ENCODE results near the gene MICAL2.

Gene MICAL2

DNA sequence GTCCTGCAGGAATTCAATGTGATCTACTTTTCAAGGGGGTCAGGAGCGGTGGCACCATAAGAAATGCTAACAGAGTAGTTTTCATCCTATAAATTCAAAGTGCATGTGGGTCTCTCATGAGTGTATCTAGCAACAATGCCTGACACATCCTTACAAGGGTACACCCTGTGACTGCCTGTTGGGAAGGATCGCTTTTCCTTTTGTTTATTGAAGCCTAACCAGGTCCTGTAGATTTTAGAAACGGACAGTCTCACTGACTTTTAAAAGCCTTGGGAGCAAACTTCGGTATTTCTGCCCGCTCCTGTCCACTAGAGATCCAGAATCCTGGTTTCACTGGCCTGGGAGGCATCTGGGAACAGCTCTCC is 102.4 kb downstream of the MICAL2 start:
- no peak for DNase-seq

DNA sequence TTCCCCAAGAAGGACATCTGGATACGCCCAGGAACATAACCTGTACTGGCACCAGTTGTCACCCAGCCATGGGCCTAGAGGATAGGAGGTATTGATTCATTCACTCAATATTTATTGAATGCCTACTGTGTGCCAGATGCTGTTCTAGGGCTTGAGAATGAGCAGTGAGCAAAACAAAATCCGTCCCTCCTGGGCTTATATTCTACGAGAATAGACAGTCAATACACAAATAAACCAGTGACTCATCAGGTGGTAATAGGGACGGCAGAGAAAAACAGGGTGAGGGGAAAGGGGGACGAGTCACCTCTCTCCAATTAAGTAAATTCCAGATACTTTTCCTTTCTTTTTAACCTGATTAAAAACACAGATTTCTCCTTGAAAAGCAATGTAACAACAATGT is 103.5 kb downstream of the MICAL2 start:
- no peak for DNase-seq

- DNase-seq: no peak
These were observed 104.4 kb downstream of the MICAL2 start for GRCh38 chr11:12214751-12215150.

- no peak for DNase-seq
These were observed 104.8 kb downstream of the MICAL2 start for GRCh38 chr11:12215181-12215593.

- DNase-seq: peak; percentile 20
These were observed 105.7 kb downstream of the MICAL2 start for GRCh38 chr11:12216041-12216451.

- DNase-seq: no peak
These were observed 106.4 kb downstream of the MICAL2 start for GRCh38 chr11:12216671-12217374.

GRCh38 chr11:12217879-12218278 is 107.5 kb downstream of the MICAL2 start:
- no peak for DNase-seq

GRCh38 chr11:12218909-12219308 is 108.5 kb downstream of the MICAL2 start:
- DNase-seq: no peak

GRCh38 chr11:12219757-12220156 is 109.4 kb downstream of the MICAL2 start:
- no peak for DNase-seq

DNA sequence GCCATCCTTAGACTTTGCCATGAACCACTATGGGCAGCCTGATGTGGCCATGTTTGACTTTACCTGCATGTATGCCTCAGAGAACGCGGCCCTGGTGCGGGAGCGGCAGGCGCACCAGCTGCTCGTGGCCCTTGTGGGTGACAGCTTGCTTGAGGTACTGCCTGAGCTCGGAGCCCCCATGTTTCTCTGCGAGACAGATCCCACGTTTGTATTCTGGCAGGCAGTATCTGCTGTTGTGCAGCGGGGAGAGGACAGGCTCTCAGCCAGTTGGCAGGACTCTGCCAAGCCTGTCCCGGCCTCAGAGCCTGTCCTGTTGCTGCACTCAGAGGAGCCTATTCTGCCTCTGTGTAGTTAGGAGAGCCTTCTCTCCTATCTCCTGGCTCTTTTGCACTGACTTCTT is 109.9 kb downstream of the MICAL2 start:
- DNase-seq: no peak

DNA sequence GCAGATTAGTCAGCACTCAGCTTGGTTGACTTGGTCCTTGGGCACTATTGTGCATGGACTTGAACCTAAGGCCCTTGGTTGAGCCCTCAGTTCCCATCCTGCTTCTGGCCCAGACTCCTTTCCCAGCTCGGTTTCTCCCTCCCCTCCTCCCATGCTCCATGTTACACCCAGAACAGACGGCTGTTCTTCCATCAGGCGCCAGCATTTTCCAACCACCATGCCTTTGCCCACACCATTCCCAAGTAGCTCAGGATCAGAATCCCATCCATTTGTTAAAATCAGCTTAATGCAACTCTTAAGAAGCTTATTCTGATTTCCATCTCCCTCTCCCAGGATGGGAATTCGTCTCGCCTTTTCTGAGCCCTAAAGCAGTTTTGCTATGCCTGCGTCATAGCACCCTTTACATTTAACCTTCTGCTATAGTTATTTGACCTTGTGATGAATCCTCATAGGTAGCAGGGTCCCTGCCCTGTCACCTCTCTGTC is 110.7 kb downstream of the MICAL2 start:
- DNase-seq: no peak

DNA sequence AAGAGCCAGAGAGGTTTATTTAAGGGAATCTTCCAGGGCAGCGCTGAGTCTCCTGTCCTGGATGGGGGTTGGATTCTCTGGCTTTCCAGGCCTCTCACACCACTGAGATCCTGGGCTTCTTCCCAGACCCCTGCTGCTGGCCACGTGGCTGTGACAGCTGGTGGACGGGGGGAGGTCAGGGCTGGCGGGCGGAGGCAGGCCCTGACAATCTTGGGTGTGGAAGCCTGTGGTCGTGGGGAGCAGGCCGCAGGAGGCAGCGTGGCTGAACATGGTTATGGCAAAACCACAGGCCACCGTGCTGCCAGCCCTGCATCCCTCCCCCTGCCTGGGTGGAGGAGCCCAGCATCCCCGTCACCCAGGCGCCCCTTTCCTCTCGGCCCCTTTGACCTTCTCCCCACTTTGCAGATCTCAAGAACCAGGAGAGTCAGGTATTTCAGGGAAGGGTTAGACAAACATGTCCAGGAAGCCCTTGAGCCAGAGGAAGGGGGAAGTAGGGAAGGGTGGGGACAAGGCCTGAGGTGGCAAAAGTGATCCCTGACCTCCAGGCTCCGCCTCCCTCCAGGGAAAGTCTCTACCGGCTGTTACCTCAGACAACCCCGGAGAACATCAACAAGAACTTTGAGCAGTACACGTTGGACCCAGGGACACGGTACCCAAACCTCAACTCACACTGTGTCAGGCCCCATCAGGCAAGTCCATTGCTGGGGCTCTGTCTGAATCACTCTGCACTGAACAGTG is 111.8 kb downstream of the MICAL2 start:
- DNase-seq: no peak

DNA sequence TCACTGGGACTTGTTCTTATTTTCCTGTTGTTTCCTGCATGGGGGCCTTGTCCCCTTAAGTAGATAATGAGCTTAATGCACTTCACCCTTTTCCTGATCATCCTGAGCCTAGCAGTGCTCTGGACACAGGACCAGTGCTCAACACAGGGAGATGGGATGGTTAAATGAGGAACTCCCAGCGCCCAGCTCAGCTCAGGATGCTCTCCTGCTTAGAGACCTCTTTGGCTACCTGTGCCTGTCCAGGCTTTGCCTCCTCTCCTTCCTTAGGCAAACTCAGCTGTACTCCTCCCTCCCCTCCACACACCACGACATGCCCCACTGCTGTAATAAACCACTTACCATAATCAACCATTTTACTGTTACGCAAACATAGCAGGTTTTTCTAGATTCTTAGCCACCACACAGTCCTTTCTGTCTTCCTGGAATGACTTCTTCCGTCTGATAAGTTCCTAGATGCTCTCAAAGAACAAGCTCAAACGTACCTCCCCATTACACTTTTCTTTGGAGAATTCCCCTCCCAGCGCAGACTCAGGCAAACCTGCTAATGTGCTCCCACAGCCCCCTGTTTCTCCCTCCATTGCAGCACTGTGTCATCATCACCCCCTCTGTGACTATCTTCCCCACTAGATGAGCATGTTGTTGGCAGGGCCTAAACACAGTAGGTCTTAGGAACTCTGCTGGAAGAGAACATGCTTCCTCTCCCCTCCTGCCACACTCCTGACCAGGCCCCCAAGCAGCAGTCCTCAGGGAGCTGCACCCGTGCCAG is 113.6 kb downstream of the MICAL2 start:
- no peak for DNase-seq

DNA sequence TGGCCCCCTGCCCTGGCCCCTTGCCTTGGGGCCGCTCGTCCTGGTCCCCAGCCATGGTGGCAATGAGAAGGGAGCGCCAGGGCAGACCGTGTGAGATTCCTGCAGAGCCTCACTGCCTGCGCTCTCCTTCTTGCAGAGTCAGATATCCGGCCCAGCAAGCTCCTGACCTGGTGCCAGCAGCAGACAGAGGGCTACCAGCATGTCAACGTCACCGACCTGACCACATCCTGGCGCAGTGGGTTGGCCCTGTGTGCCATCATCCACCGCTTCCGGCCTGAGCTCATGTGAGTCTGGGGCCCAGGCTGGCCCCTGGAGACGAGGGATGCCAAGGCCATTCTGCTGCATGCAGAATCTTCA is 114.1 kb downstream of the MICAL2 start:
- peak; percentile 78 for DNase-seq

DNA sequence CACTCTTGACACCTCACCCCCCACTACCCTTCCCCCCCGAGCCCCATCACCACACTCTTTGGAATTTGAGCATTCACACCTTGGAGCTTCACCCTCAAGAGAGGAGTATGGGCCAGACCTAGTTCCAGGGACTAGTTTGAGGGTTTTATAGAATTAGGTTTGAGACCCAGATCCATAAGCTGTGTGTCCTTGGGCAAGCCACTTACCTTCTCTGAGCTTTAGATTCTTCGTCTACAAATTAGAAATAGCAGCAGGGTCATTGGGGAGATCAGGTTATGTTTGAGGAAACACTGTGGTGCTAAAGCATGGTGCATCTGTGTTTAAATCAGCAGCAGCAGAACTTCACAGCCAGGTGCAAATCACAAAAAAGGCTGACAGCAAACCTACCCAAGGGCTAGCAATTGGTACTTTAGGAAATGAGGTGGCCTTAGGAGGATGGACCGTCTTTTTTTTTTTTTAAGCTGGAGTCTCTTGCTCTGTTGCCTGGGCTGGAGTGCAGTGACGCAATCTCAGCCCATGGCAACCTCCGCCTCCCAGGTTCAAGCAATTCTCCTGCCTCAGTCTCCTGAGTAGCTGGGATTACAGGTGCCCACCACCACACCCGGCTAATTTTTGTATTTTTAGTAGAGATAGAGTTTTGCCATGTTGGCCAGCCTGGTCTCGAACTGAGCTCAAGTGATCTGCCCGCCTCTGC is 114.8 kb downstream of the MICAL2 start:
- DNase-seq: no peak

DNA sequence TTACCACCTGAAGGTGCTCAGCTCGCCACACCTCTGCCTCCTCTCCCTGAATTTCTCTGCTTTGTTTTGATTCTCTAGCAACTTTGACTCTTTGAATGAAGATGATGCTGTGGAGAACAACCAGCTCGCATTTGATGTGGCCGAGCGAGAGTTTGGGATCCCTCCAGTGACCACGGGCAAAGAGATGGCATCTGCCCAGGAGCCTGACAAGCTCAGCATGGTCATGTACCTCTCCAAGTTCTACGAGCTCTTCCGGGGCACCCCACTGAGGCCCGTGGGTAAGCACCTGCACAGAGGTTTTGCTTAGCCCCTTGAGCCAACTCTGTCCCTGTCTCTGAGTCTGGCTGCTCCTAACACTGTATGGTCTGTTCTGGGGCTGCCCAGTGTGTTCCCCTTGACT is 115.7 kb downstream of the MICAL2 start:
- DNase-seq: no peak

DNA sequence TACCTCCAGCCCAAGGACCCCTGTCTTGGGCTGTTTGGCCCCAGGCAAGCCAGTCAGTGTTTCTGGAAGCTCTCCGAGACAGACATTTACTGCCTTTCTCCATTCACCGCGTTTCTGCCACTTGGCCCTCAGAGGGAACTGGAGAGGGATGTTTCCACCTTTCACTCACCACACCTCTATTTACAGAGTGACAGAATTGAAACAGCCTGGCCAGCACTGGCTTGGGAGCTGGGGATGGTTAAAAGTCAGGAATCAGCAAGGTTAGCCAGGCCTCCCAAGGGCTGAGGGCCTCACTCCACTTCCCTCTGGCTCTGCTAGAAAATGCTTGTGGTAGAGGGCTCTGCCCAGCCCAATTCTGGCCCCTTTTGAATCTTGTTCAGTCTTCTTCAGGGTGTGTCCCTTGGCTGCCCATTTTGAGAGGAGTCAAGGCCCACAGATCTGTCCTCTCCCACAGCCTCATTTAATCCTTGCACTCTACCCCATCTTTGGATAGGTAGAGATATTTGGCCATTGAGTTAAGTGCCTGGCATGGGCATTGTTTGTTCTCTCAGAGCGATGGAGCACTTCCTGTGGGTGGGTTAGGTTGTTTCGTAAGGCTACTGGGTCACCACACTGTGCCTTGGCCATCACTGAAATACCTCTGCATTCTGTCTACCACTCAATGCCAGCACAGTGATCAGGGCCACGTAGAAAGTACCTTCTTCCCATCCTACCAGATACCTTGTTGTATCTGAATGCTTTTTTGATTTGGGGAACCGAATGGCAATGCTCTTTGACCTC is 119.2 kb downstream of the MICAL2 start:
- DNase-seq: no peak

DNA sequence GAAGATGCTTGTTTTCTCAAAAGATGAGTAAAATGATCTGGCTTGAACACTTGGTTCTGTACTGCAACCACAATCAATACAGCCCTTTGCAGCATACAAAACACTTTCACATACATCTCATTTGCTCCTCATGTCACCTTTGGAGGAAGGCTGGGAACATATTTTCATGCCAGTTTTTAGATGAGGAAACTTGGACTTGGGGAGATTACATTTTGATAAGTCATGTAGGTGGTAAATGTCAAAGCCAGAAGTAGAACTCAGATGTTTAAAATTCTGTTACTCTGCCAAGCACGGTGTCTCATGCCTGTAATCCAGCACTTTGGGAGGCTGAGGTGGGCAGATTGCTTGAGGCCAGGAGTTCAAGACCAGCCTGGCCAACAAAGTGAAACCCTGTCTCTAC is 121.8 kb downstream of the MICAL2 start:
- no peak for DNase-seq

DNA sequence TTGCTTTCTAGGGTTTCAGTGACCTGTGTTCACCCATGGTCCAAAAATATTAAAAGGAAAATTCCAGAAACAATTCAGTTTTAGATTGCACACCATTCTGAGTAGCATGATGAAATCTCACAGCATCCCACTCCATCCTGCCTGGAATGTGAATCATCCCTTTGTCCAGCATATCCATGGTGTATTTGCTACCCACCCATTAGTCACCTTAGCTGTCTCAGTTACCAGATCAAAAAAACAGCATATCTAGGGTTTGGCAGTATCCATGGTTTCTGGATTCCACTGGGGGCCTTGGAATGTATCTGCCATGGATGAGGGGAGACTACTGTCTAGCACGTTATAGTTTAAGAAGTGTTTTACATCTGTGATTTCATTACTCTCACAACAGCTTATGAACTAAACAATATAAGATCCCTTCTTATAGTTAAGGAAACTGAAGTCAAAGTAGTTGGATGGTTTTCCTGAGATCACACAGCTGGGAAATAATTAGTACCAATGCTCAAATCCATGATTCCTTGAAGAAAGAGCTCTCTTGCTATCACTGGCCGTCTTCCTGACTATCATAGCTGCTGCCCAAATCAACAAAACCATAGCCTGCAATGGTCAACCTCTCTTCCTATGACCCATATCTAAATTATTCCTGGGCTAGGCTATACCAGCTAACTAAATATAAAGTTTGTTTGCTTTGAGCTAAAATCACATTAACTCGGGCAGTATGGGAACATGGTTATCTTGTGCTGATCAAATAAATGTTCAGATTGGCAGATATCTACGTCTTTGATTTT is 122.6 kb downstream of the MICAL2 start:
- DNase-seq: no peak

GRCh38 chr11:12233602-12233925 is 123.2 kb downstream of the MICAL2 start:
- no peak for DNase-seq

- DNase-seq: no peak
These were observed 123.8 kb downstream of the MICAL2 start for GRCh38 chr11:12234221-12234620.

- no peak for DNase-seq
These were observed 124.7 kb downstream of the MICAL2 start for GRCh38 chr11:12235080-12235479.

Measured in activated gamma-delta T cell (primary cell).